ENCODE measurements around the gene SEH1L.
"Not testable (repeated sequence)": the region's sequence is repeated elsewhere in the genome, so short reads cannot be mapped to it uniquely, and the experiment has no call there.

The SEH1L gene

DNA sequence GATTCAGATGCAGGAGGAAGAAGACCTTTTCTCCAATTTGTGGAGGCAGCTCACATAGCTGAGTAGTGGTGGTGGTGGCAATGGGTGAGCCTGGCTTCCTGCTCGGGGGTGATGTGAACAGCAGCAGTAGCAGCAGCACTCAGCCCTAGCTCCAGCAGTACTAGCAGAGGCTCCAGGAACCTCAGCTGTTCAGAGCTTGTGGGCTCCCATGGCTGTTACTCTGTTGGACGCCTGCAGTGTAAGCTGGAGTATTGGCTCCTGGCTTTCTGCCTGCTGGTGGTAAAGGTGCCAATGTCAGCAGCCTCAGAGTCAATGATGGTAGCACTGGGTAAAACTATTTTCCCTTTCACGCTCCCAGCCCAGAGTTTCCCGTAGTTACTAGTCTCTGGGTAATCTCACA lies 3.1 kb upstream of the SEH1L start:
- no peak for DNase-seq (ENCODE audit: low spot score)

DNA sequence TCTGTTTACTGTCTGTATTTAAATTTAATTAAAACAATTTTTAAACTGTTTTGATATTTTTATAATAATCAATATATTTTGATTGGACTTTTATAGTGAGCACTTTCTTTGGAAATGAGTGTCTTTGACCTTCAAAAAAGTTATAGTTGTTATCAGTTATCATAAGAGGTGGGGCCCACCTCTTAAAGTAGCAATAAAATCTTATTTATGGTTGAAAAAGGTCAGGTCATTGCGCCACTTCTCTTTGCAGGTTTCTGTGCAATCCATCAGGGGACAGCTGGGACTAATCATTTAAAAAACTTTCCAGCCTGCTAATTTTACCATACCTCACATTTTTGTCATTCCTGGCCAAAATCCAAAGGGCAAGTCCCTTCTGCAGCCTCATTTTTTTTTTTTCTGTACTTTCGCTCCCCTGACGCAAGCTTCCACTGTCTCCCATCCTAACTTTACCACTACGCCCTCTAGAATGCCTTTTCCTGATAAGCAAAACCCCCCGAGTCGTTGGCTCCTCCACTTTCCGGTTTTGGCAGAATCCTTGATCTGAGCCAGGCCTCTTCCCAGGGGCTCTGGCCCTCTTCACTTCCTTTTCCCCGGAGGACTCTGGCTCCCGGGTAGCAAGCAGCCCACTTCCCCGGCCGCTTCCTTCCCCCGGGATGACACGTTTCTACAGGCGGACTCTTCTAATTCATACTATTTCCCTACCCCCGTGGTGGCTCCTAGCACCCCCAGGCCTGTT lies 1.1 kb upstream of the SEH1L start:
- peak; percentile 34 for DNase-seq (ENCODE audit: low spot score)

DNA sequence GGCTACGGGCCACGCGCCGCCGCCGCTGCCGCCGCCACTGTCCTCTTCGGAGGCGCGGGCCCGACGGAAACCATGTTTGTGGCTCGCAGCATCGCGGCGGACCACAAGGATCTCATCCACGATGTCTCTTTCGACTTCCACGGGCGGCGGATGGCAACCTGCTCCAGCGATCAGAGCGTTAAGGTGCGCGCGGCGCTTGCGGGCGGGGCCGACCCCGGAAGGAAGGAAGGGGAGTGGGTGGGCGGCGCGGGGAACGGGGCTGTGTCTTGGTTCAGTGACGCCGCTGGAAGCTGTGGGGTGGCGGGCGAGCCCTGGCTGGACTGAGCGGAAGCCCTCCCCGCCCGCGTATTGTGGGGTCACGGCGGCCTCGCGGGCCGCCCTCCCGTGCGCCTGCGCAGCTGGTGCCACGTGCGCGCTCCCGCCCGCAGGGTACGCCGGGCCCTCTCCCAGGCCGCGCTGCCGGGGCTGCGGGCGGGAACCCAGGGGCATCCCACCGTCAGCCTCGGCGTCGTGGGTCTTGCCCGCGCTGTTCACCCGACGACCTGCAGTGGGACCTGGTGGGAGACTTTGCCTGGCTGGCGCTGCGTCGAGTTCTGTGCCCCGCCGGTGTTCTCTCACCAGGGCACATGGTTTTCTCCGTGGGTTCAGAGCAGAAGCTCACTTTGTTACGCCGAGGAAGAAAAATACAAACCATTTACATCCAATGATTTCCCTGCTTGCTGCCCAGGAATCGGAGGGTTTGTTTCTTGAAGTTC lies 416 bp downstream of the SEH1L start:
- peak; percentile 90 for DNase-seq (ENCODE audit: low spot score)

DNA sequence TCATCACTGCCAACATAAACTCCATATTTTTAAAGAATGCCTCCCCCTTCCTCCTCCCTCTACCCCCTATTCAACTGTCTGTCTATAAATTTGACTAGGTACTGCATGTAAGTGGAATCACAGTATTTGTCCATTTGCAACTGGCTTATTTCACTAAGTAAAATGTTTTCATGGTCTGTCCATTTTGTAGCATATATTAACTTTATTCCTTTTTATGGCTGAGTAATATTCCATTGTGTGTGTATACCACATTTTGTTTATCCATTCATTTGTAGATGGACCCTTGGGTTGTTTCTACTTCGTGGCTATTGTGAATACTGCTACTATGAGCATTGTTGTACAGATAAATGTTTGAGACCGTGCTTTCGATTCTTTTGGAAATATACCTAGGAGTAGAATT lies 10.7 kb downstream of the SEH1L start:
- no peak for DNase-seq (ENCODE audit: low spot score)

DNA sequence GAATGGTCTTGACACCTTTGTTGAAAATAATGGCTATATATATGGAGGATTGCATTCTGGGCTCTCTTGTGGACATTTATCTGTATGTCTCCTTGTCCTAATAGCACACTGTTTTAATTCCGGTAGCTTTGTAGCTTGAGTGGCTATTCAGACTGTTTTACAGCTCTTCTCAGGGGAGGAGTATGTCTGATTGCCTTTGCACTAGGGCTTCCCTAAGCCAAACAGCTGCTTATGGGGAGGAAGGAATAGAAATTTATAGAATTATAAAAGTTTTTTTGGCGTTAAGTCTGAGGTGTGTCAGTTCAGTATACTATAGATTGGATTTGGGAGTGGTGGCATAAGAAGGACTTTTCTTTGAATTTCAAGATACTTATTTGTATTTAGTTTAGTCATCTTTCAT lies 12.6 kb downstream of the SEH1L start:
- DNase-seq (ENCODE audit: low spot score) = no peak

DNA sequence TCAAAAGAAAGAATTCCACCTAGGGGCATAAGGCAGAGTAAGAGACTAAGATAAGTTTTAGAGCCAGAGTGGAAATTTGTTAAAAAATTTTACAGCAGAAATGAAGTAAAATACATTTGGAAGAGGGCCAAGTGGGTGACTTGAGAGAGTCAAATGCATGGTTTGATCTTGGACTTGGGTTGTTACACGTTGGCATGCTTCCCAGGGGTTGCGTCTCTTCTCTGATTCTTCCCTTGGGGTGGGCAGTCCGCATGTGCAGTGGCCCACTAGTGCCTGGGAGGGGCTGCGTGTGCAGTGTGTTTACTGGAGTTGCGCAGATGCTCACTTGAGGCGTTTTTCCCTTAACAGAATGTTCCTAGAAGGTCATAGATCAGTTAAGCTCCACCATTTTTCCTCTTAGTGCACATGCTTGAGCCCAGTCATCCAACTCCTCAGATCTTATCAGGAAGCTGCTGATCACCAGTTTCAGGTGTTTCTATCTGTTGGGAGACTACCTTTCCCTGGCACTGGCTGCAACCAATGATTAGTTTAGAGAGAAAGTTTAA lies 13.1 kb downstream of the SEH1L start:
- DNase-seq (ENCODE audit: low spot score) = no peak

DNA sequence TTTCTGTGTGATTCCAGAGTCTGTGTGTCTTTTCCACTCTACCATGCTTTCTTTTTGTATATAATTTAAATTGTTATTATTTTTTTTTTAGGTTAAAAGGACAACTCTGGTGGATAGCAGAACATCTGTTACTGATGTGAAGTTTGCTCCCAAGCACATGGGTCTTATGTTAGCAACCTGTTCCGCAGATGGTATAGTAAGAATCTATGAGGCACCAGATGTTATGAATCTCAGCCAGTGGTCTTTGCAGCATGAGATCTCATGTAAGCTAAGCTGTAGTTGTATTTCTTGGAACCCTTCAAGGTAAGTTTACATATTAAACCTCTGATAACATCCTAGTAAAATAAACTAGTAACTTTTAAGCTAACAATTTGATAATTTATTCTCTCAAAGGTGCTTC lies 15.3 kb downstream of the SEH1L start:
- DNase-seq (ENCODE audit: low spot score) = no peak

DNA sequence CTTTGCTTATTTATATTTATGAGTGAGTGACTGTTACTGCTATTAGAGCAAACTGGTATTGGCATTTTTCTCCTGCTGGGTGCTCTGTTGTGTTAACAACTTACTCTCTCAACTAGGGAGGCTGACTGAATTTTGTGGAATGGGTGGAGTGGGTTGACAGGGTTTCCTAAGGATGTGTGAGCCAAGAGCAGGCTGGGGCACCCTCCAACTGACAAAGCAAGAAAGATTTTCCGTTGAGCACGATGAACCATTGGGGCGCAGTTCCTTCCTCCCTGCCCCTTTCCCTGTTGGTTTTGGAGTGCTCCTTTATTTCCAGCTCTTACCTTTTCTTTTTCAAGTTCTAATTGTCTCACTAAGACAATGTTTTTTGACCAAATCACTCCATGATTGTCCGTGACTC lies 20.3 kb downstream of the SEH1L start:
- DNase-seq (ENCODE audit: low spot score) = no peak

DNA sequence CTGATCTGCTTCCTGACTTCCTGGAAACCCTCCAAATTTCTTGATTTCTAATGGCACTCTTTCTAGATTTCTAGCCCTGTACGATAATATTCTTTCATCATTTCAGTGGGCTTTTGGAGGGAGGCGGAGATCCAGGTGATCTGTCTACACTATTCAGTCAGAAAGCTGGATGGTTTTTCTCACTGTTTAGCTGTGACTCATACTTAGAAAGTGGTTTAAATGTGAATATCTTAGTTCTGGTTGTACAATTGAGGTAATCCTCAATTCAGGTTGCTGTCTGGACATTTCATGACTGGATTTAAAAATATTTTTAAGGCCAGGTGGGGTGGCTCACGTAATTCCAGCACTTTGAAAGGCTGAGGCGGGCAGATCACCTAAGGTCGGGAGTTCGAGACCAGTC lies 20.8 kb downstream of the SEH1L start:
- DNase-seq (ENCODE audit: low spot score) = no peak

DNA sequence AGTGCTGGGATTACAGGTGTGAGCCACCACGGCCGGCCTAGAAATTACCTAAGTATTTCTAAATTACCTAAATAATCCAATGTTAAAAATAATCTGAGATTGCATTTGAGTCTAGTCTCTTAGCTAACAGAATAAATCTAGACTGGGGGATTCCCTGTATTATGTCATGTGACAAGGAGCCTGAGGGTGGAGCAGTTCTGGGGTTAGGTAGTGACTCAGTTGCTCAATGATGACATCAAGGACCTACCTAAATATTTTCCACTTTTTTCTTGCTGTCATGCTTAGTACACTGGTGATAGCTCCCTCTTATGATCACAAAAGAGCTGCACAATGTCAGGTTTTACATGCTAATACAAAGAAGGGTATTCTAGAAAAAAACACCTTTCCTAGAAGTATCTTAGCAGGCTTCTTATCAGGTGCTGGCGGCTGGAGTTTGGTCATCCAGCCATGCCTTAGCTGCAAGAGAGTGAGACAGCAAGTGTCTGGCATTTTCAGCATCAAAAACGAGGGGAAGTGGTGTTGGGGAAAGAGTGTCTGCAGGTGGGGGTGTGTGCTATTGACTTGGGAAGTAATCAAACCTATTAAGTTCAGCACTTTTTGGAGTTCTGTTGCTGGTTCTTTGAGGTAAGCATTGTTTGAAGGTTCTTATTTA lies 25.9 kb downstream of the SEH1L start:
- DNase-seq (ENCODE audit: low spot score) = no peak

DNA sequence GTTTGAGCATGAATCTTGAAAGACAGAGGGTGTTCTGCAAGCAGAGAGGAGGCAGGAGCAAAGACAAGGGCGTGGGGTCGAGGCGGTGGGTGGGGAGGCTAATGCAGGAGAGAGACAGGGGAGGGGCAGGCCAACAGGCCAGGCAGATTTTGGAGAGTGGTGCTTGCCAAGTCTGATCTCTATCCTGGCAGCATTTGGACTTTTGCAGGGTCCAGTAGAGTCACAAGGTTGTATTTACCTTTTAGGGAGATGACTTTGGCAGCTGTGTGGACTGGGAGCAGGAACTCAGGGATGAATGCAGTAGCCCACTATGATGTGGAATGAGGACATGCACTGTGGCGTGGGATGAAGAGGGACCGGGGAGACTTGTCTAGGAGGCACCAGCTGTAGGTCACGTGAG lies 27.7 kb downstream of the SEH1L start:
- no peak for DNase-seq (ENCODE audit: low spot score)

DNA sequence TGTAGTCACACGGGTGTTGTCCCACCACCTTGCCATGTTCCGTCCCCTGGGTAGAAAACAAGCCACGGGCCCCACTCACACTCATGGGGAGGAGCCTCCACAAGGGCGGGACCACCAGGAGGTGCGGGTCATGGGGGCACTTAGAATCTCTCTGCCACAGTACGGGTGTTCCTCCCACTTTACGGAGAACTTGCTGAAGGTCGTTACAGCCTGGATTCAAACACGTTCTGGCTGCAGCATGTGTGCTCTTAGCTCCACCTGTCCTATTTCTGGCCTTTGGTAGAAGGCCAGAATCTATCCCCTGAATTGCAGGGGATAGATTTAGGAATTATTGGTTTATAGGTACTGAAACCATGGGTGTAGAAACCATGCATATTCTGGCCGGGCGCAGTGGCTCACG lies 28.5 kb downstream of the SEH1L start:
- no peak for DNase-seq (ENCODE audit: low spot score)

DNA sequence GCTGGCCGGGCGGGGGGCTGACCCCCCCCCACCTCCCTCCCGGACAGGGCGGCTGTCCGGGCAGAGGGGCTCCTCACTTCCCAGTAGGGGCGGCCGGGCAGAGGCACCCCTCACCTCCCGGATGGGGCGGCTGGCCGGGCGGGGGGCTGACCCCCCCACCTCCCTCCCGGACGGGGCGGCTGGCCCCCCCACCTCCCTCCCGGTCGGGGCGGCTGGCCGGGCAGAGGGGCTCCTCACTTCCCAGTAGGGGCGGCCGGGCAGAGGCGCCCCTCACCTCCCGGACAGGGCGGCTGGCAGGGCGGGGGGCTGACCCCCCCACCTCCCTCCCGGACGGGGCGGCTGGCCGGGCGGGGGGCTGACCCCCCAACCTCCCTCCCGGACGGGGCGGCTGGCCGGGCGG lies 32.3 kb downstream of the SEH1L start:
- not testable (repeated sequence) for DNase-seq (ENCODE audit: low spot score)

DNA sequence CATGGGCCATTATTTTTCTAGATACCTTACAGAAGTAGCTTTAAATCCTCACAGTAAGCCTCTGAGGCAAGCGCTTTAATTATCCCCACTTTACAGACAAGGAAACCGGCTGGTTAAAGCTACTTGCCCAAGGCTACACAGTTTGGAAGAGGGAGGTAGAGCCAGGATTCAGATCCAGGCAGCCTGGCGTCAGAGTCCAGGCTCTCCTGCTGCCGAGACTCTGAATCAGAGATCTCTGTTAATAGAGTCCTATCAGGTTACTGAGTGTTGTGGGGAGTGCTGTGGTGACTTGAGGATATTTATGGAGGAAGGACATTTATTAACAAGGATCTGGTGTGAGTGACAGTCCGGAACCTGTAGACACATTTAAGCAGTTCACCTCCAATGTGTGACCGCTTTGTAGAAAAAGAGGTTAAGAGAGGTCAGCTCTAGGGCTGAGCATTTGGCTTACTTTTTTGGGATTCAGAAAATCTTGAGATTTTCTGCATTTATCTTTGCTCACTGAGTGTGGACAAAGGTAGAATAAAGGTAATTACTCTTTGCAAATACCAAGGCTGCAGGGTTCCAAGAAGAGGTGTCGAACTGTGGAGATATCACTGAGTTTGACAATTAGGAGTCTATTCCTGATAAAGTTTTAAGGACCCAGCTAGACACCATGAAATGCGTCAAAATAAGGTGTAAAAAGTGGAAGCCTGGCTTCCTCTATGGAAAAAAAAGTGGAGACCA lies 41.7 kb downstream of the SEH1L start:
- no peak for DNase-seq (ENCODE audit: low spot score)

DNA sequence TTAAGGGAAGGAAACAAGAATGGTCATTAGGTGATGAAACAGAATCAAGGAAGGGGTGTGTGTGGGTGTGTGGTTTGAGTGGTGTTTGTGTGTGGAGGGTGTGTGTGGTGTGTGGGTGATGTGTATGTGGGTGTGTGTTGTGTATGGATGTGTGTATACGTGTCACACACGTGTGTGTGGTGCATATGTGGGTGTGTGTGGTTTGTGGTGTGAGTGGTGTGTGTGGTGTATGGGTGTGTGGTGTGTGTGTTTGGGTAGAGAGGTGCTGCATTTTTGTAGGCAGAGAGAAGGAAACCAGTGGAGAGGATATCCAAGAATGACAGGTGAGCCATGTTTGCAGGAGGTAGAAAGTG lies 42.3 kb downstream of the SEH1L start:
- DNase-seq (ENCODE audit: low spot score) = no peak

DNA sequence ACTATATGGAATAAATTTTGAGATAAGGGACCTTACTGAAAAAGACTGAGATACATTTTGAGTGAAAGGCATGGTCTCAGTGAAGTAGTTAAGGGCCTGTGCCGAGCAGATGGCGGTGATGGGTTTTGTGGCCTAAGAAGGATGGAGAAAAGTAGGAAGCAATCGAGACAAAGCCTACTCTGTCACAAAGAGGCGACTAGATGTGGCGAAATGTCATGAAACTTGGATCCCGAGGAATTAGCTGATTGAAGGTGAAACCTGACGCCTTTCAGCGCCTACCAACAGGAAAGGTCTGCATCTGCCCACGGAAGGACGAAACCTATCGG lies 42.8 kb downstream of the SEH1L start:
- DNase-seq (ENCODE audit: low spot score) = no peak

DNA sequence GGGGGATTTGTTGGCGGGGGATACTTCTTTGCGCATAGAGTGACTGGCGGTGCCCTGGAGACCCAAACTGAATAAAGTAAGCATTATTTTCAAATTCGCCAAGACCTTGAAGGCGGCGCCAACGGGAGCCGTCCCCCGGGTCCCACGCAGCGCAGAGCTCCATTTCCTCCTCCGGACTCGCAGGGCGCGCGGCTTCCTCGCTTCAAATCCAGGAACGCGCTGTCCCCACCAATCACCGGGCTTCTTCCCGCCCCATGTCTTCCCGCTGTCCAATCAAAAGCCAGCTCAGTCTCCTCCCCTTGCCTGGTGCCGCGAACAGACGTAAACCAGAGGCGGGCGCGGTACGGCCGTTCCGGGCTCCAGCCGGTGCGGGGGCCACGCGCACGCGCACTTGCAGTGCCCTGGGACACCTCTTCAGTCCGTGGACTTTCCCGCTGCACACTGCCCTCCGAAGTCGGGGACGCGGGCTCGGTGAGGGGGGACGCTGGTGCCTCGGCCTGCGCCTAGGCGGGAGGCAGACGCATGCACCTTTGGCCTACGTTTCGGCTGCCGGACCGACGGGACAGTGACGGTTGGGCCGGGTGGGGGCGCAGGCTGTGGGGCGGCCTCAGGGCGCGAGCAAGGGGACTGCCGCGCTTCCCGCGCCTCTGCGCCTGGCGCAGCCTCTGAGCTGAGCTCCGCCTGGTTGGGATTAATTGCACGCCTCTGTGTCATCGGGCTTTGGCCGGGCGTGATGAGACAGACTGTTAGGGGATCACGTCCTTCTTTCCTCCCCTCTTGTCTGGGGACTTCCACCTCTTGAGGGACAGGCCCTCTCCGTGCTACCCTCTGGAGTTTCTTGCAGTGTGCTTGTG lies 43.4 kb downstream of the SEH1L start, which contains the start of gene CEP192:
CEP192 (plus strand) TSS at position 396 of the 854 bp plus-strand sequence. CDS start 8,063 bp downstream, outside the sequence.
- DNase-seq (ENCODE audit: low spot score) = peak; percentile 99

DNA sequence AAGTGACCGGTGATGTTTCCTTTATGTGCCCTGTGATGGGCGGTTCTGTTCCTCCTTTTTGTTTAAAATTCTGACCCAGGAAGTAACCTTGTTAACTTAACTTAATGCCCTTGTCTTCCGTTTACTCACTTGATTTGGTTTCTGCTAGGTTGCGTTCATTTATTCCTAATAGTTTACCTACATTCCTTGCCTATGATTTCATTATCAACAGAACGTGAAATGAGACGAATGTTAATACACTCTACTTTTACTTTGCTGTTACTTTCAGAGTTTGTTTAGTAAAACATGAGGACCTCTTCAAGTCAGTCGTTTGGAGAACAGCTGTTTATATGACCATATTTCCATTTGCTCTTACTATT lies 44.0 kb downstream of the SEH1L start:
- no peak for DNase-seq (ENCODE audit: low spot score)

DNA sequence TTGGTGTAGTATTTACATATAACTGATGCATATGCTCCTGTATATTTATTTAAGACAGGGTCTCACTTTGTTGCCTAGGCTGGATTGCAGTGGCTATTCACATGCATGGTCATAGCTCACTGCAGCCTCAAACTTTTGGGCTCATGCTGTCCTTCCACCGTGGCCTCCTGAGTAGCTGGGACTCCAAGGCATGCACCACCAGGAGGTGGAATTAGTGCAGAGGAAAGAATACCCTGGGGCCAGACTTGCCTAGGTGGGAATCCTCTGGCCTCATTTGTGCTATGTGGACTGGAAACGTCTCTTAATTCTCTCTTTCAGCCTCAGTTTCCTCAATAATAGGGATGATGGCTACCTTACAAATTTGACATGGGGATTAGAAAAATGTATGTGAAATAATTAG lies 45.6 kb downstream of the SEH1L start:
- no peak for DNase-seq (ENCODE audit: low spot score)

DNA sequence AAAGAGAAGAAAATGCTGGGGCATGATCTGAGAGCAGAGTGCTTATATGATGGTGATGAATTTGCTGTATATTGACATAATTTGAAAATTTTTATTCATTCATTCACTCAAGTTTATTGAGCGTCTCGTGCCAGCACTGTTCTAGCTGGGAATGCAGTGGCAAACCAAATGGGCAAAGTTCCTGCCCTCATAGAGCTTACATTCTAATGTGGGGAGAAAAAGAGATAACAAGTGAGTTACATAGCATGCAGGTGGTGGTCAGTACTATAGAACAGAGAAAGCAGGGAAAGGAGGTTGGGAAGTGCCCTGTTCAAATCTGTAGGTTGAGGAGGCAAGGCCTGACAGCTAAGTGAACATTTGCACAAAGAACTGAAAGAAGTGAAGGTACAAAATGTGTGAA lies 47.6 kb downstream of the SEH1L start:
- DNase-seq (ENCODE audit: low spot score) = no peak

DNA sequence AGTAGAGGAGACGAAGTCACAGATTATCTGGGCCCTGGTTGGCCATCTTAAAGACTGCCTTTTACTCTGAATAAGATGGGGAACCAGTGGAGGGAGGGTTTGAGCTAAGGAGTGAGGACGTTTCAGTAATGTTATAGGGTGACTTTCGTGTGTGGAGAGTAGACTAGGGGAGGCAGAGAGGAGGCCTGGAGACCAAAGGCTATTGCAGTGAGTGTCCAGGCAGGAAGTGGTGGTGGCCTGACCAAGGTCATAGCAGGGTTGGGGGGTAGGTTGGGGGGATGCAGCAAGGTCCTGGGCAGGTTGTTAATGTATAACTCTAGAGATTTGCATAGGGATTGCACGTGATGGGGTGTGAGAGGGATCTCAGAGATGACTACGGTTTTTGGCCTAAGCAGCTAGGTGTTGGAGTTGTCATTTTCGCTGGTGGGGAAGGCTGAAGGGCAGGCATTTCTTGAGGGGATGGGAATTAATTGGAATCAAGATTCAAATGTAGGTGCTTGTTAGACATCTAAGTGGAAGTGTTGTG lies 48.2 kb downstream of the SEH1L start:
- no peak for DNase-seq (ENCODE audit: low spot score)

Data from putamen (tissue), 1 donor.